RWPE1 (cell line): Measurements from ENCODE around the gene EGFL8.

Source experiments
- CTCF ChIA-PET: fragments of 350-600 bp; sonication (Branson Sonifier 250); formaldehyde crosslinking; extraction: SDS; loops from one replicate; lab custom pipeline; 2021; lab: Yijun Ruan, JAX
- POLR2A ChIA-PET: fragments of 400-600 bp; formaldehyde crosslinking; extraction: SDS; loops from one replicate; lab custom pipeline; 2020; ENCODE audit warnings: antibody characterized with exemption; ENCODE audit not compliant: low non-redundant PET; lab: Yijun Ruan, JAX
- DNase-seq: peaks from one replicate; pipeline ENCODE4 v3.0.0; 2012; ENCODE audit warnings: low spot score
- H3K27ac ChIP-seq: fragments of 450-650 bp; 2 replicates; pipeline ENCODE4 v1.5.1; 2017
- CTCF ChIP-seq: fragments of 450-650 bp; conservative IDR thresholded peaks from 2 replicates; pipeline ENCODE4 v1.5.1; 2017; ENCODE audit warnings: low read depth, mild to moderate bottlenecking

Gene EGFL8

DNA sequence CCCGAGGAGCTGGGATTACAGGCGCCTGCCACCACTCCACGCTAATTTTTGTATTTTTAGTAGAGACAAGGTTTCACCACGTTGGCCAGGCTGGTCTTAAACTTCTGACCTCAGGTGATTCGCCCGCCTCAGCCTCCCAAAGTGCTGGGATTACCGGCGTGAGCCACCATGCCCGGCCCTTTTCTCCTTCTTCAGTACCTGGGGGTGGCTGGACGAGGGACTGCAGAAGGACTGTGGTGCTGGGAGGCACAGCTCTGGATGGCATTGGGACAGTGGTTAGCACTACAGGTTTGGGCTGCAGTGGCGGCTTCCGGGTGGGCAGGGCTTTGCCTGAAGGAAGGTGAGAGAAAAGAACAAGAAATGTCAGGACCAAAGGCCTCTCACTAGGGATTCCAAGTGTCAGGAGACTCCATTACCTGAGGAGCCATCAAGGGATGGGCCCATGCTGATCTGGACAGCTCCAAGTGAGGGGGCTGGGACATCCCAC is 43.8 kb upstream of the EGFL8 start:
- no peak for TF ChIP-seq CTCF
- DNase-seq, result no peak
- ChIA-PET POLR2A (interaction anchor here (0.7 kb wide), 1 partner anchor 57 kb away, joined by 3 read pairs; no protein-coding TSS in a partner anchor), CTCF (interaction anchor here (0.6 to 0.7 kb wide), 2 partner anchors 34 to 119 kb away, joined by 3 read pairs; no protein-coding TSS in a partner anchor)
- H3K27ac ChIP-seq, result peak overlapping the region; percentile 29

DNA sequence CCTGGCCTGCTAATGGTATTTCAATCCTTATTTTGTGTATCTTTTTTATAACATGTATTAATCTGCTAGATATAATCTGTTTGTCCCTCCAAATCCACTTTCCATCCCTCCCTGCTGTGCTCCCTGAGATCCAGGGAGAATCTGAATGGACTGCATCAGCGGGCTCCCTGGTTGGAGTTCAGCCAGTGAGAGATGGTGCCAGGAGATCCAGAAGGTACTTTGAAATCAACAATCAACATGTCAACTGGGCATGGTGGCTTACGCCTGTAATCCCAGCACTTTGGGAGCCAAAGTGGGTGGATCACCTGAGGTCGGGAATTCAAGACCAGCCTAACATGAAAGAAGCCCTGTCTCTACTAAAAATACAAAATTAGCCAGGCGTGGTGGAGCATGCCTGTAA is 40.7 kb upstream of the EGFL8 start:
- no peak for DNase-seq
- CTCF ChIA-PET, result no interaction called here
- no peak for TF ChIP-seq CTCF
- POLR2A ChIA-PET, result no interaction called here
- H3K27ac ChIP-seq, result peak overlapping the region; percentile 4; the same call in 1 of the 2 replicates

DNA sequence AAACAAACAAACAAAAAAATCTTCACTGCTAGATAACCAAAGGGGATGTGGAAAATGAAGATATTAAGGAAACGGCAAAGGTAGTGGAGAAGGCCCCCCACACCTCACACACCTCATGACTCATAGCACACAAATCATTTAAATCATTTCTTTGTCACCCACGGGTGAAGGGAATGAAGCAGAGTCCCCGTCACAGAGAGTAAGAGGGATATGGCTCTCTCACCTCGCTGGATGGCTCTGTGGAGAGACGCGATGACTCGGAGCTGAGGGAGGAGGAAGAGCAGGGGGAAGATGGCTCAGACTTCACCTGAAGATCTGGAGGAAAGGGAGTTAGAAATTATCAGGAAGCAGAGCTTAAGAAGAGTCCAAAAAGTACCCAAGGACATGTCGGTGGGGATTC is 37.5 kb upstream of the EGFL8 start:
- ChIA-PET CTCF (interaction anchor here (1.2 to 2.1 kb wide), 2 partner anchors 9 to 12 kb away, joined by 4 to 11 read pairs; no protein-coding TSS in a partner anchor), POLR2A (no interaction called here)
- no peak for TF ChIP-seq CTCF
- H3K27ac ChIP-seq, result peak overlapping the region; percentile 89
- DNase-seq, result no peak

DNA sequence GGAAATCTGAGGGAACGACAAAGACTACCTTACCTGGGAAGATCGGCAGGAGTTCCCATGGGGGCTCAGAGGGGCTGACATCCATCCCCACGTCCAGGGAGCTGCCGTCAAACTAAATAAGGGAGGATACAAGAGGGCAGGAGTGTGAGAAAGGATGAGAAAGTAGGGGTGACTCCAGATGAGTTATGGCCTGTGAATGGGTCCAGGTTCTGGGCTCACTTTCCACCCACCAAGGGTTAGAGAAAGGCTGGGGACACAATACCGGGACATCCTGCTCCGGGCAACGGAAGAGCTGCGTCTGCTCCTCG is 37.0 kb upstream of the EGFL8 start:
- H3K27ac ChIP-seq, result peak overlapping the region; percentile 89
- POLR2A ChIA-PET, result no interaction called here
- TF ChIP-seq CTCF, result no peak
- CTCF ChIA-PET, result interaction anchor here (1.2 to 2.1 kb wide), 2 partner anchors 9 to 13 kb away, joined by 4 to 11 read pairs; no protein-coding TSS in a partner anchor
- DNase-seq, result no peak

GRCh38 chr6:32127717-32128592 is 36.4 kb upstream of the EGFL8 start, which contains the start of gene ATF6B:
Gene ATF6B (minus strand): TSS chr6:32128246. CDS start chr6:32128207, 39 bp downstream.
- DNase-seq, result peak; percentile 99
- POLR2A ChIA-PET, result interaction anchor here (0.6 to 0.7 kb wide), 2 partner anchors 14 to 37 kb away, joined by 3 read pairs; no protein-coding TSS in a partner anchor
- peak within 1 kb of the TSS; percentile 89 for H3K27ac ChIP-seq
- no peak for TF ChIP-seq CTCF
- CTCF ChIA-PET, result interaction anchor here (1.2 to 2.1 kb wide), 2 partner anchors 10 to 13 kb away, joined by 4 to 11 read pairs; no protein-coding TSS in a partner anchor

DNA sequence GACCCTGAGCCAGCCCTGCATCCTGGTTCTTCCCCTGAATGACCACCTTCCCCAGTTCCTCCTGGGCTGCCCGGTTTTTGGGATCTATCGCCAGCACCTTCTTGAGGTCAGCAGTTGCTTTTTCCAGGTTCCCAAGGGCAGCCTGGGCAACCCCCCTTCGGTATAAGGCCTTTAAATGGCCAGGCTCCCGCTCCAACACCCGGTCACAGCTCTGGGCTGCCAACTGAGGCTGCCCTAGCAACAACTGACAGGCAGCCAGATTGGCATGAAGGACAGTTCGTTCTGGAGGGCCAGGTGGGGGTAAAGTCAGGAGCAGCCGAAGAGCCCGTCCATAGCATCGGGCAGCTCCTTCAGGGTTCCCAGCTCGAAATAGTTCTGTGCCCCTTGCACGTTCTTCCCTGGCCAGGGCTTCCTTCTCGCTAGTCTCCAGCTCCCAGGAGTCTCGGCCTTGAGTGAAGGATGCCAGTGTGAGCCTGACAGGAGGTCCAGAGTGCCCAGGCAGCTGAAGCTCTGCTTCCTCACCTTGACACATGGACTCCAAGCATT is 35.6 kb upstream of the EGFL8 start:
- TF ChIP-seq CTCF, result no peak
- POLR2A ChIA-PET, result interaction anchor here (0.7 to 0.8 kb wide), 2 partner anchors 15 to 67 kb away, joined by 3 read pairs; no protein-coding TSS in a partner anchor
- CTCF ChIA-PET, result interaction anchor here (0.9 to 1.5 kb wide), 2 partner anchors 10 to 11 kb away, joined by 3 to 6 read pairs; no protein-coding TSS in a partner anchor
- H3K27ac ChIP-seq, result peak overlapping the region; percentile 89
- DNase-seq, result no peak
